ENCODE results near the gene CADPS.

Gene CADPS

DNA sequence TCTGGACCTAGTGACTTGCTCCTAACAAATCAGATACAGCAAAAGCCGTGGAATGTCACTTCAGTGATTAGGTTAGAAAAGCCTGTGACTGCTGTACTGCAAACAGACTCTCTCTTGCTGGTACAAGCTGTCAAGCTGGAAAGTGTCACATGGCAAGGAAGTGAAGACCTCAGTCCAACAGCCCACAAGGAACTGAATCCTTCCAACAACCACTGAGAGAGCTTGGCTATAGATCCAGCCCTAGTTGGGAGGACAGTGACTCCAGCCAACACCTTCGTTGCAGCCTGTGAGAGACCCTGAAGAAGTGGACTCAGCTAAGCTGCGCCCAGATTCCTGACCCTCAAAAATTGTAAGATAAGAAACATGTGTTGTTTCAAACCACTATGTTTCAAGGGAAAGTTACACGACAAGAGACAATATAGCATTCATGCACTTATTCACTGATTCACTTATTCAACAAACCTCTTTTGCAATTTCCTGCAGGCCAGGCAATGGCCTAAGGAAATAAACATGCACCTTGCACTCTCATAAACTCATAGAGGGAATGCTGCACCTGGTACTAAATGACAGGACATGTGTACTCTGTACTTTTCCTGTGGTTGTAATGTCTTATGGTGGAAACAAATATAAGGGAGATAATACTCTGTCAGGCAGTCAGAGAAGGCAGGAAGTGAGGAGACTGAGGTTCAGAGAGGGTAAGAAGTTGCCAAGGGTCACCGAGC lies 142.9 kb downstream of the CADPS start:
- Histone ChIP-seq H3K27me3 (ENCODE audit: insufficient read depth, poor library complexity, severe bottlenecking) (no peaks in the 10 kb centered on the region), H3K4me3 (replicated peaks; ENCODE audit: insufficient read depth, low read length) (no peak overlapping the region), H3K27ac (replicated peaks) (no peak overlapping the region)
- no peak for TF ChIP-seq POLR2AphosphoS5 (IDR thresholded peaks at IDR 0.05; ENCODE audit: low read depth)
- TF ChIP-seq, protein P1, sequence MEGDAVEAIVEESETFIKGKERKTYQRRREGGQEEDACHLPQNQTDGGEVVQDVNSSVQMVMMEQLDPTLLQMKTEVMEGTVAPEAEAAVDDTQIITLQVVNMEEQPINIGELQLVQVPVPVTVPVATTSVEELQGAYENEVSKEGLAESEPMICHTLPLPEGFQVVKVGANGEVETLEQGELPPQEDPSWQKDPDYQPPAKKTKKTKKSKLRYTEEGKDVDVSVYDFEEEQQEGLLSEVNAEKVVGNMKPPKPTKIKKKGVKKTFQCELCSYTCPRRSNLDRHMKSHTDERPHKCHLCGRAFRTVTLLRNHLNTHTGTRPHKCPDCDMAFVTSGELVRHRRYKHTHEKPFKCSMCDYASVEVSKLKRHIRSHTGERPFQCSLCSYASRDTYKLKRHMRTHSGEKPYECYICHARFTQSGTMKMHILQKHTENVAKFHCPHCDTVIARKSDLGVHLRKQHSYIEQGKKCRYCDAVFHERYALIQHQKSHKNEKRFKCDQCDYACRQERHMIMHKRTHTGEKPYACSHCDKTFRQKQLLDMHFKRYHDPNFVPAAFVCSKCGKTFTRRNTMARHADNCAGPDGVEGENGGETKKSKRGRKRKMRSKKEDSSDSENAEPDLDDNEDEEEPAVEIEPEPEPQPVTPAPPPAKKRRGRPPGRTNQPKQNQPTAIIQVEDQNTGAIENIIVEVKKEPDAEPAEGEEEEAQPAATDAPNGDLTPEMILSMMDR (IDR thresholded peaks at IDR 0.05; ENCODE audit: insufficient read depth, low read length), result no peak
- TF ChIP-seq SPI1 (IDR thresholded peaks at IDR 0.05; ENCODE audit: borderline replicate concordance, low read depth), result no peak
- no peak for DNase-seq (ENCODE audit: low read depth in 1 of 2, low spot score in 1 of 2)

DNA sequence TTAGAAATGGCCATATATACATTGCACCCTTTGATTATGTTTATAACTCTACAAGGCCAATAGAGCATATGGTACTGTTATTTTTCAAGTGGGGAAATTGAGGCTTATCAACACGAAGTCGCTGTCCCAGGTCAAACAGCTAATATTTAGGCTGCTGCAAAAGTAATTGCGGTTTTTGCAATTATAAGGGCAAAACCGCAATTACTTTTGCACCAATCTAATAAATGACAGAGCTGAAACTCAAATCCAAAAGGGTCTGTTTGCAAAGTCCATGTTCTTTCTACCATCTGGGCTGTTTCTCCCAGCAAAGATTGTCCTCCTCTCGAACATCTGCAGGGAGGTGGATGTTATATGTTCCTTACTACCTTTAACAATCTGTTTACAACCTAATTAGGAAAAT lies 147.2 kb downstream of the CADPS start:
- H3K27ac ChIP-seq (replicated peaks), result no peak overlapping the region
- H3K4me3 ChIP-seq (replicated peaks; ENCODE audit: insufficient read depth, low read length), result no peak overlapping the region
- TF ChIP-seq SPI1 (IDR thresholded peaks at IDR 0.05; ENCODE audit: borderline replicate concordance, low read depth) (no peak), GABPA (IDR thresholded peaks at IDR 0.05; ENCODE audit: low read depth) (no peak)
- peaks cover 4% of the 10 kb centered on the region for H3K27me3 ChIP-seq (ENCODE audit: insufficient read depth, poor library complexity, severe bottlenecking)
- no peak for DNase-seq (ENCODE audit: low read depth in 1 of 2, low spot score in 1 of 2)

DNA sequence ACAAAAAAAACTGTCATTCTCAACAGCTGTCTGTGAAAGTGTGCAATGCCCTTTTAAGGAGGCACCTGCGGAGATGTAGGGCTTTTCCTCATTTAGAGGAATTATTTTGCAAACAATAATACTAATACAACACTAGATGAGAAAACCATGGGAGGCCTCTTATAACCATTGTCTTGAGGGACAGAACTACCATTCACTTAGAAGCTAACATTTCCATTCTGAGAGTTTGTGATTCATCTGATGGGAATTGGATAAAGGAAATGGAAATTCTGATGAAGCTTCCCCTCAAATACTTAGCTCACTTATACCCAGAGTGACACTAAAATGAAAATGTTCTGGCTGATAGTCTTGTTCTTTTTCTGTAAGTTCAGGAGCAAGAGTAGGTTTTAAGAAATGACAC lies 147.7 kb downstream of the CADPS start:
- no peak for DNase-seq (ENCODE audit: low read depth in 1 of 2, low spot score in 1 of 2)
- no peak overlapping the region for H3K27ac ChIP-seq (replicated peaks)
- no peak overlapping the region for H3K4me3 ChIP-seq (replicated peaks; ENCODE audit: insufficient read depth, low read length)
- peaks cover 4% of the 10 kb centered on the region for H3K27me3 ChIP-seq (ENCODE audit: insufficient read depth, poor library complexity, severe bottlenecking)
- TF ChIP-seq SPI1 (IDR thresholded peaks at IDR 0.05; ENCODE audit: borderline replicate concordance, low read depth) (no peak), GABPA (IDR thresholded peaks at IDR 0.05; ENCODE audit: low read depth) (no peak), POLR2AphosphoS5 (IDR thresholded peaks at IDR 0.05; ENCODE audit: low read depth) (no peak)
- TF ChIP-seq, protein P1 (IDR thresholded peaks at IDR 0.05; ENCODE audit: insufficient read depth, low read length), result no peak
- TF ChIP-seq, protein P2, sequence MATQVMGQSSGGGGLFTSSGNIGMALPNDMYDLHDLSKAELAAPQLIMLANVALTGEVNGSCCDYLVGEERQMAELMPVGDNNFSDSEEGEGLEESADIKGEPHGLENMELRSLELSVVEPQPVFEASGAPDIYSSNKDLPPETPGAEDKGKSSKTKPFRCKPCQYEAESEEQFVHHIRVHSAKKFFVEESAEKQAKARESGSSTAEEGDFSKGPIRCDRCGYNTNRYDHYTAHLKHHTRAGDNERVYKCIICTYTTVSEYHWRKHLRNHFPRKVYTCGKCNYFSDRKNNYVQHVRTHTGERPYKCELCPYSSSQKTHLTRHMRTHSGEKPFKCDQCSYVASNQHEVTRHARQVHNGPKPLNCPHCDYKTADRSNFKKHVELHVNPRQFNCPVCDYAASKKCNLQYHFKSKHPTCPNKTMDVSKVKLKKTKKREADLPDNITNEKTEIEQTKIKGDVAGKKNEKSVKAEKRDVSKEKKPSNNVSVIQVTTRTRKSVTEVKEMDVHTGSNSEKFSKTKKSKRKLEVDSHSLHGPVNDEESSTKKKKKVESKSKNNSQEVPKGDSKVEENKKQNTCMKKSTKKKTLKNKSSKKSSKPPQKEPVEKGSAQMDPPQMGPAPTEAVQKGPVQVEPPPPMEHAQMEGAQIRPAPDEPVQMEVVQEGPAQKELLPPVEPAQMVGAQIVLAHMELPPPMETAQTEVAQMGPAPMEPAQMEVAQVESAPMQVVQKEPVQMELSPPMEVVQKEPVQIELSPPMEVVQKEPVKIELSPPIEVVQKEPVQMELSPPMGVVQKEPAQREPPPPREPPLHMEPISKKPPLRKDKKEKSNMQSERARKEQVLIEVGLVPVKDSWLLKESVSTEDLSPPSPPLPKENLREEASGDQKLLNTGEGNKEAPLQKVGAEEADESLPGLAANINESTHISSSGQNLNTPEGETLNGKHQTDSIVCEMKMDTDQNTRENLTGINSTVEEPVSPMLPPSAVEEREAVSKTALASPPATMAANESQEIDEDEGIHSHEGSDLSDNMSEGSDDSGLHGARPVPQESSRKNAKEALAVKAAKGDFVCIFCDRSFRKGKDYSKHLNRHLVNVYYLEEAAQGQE (IDR thresholded peaks at IDR 0.05; ENCODE audit: insufficient replicate concordance, low read depth), result no peak

DNA sequence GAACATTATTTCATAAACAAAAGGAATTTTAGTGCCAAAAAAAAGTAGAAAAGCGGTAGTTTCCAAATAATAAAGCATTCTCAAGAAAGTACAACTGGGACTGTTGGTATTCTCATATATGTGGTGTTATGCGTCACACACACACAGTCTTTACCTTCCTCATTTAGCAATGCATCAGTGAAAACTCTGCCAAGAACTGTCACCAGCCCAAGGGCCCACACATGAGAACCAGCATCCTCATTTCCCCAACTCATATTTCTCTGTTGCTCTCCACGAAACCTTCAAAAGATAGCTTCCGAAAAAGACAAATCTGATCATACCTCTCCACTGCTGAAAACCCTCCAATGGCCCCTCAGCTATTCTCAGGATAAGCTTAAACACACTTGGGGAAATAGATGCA lies 150.7 kb downstream of the CADPS start:
- H3K4me3 ChIP-seq (replicated peaks; ENCODE audit: insufficient read depth, low read length), result no peak overlapping the region
- TF ChIP-seq SPI1 (IDR thresholded peaks at IDR 0.05; ENCODE audit: borderline replicate concordance, low read depth), result no peak
- no peak for TF ChIP-seq GABPA (IDR thresholded peaks at IDR 0.05; ENCODE audit: low read depth)
- no peak for TF ChIP-seq POLR2AphosphoS5 (IDR thresholded peaks at IDR 0.05; ENCODE audit: low read depth)
- TF ChIP-seq, protein P2 (IDR thresholded peaks at IDR 0.05; ENCODE audit: insufficient replicate concordance, low read depth), result no peak
- no peak for DNase-seq (ENCODE audit: low read depth in 1 of 2, low spot score in 1 of 2)
- H3K27me3 ChIP-seq (ENCODE audit: insufficient read depth, poor library complexity, severe bottlenecking), result peaks cover 4% of the 10 kb centered on the region
- H3K27ac ChIP-seq (replicated peaks), result no peak overlapping the region

DNA sequence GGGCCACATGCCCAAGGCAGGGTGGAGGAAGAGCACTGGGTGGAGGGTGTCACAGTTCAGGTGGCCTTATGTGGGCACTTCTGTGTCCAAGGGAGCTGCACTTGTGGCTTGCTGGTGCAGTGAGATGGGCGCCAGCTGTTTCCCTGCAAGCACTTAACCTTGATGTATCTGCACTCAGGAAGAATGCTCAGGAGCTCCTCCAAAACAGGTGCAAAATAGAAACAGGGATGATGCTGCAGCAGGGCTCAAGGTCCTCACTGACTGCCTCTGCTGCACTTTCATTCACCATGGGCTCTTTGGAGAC lies 151.3 kb downstream of the CADPS start:
- no peak overlapping the region for H3K4me3 ChIP-seq (replicated peaks; ENCODE audit: insufficient read depth, low read length)
- DNase-seq (ENCODE audit: low read depth in 1 of 2, low spot score in 1 of 2), result no peak
- no peak overlapping the region for H3K27ac ChIP-seq (replicated peaks)
- H3K27me3 ChIP-seq (ENCODE audit: insufficient read depth, poor library complexity, severe bottlenecking), result peaks cover 4% of the 10 kb centered on the region
- TF ChIP-seq, protein P1 (IDR thresholded peaks at IDR 0.05; ENCODE audit: insufficient read depth, low read length), result no peak
